Measurements from ENCODE around the gene MIOX. TPM values are rescaled to one million over a fixed set of nuclear protein-coding genes. Genes with fewer than 3 reads are reported as not detected.

Gene MIOX
- total and polyA plus RNA-seq, 2 of the 13 experiments (the other 11 are each of a cell fraction or from before 2014, with no cell fraction given), result 1.5 to 2.9 TPM

- TF ChIP-seq MXI1 (IDR thresholded peaks at IDR 0.05; ENCODE audit: borderline replicate concordance, low read depth, low read length), result peak; percentile 75; the same call in 1 of the 3 replicates
- TF ChIP-seq KMT2B (CRISPR knock-in tag; IDR thresholded peaks at IDR 0.05), result peak; percentile 67
- TF ChIP-seq NFIC (IDR thresholded peaks at IDR 0.05; ENCODE audit: low read length), result no peak
- no peak for TF ChIP-seq TOE1 (CRISPR knock-in tag; IDR thresholded peaks at IDR 0.05)
- TF ChIP-seq SRSF9 (IDR thresholded peaks at IDR 0.05; ENCODE audit: borderline replicate concordance, insufficient read depth, low read depth, low read length, poor library complexity, severe bottlenecking), result no peak
- TF ChIP-seq POLR2G (IDR thresholded peaks at IDR 0.05; ENCODE audit: low read depth, low read length), result peak; percentile 85
- peak; percentile 63; the same call in 1 of the 2 replicates for TF ChIP-seq ZNF276 (CRISPR knock-in tag; IDR thresholded peaks at IDR 0.05; ENCODE audit: low read depth)
- TF ChIP-seq SP5 (CRISPR knock-in tag; IDR thresholded peaks at IDR 0.05; ENCODE audit: borderline replicate concordance, low read depth), result peak; percentile 79
- TF ChIP-seq ZNF460 (CRISPR knock-in tag; IDR thresholded peaks at IDR 0.05; ENCODE audit: borderline replicate concordance), result no peak; the same call in 1 of the 2 replicates
- peak; percentile 52 for TF ChIP-seq ZBTB4 (CRISPR knock-in tag; IDR thresholded peaks at IDR 0.05; ENCODE audit: borderline replicate concordance)
- TF ChIP-seq ETV5 (CRISPR knock-in tag; IDR thresholded peaks at IDR 0.05; ENCODE audit: borderline replicate concordance), result peak; percentile 80; the same call in 1 of the 2 replicates
- no peak for TF ChIP-seq CEBPG (CRISPR knock-in tag; IDR thresholded peaks at IDR 0.05)
- TF ChIP-seq GABPA (IDR thresholded peaks at IDR 0.05; ENCODE audit: low read depth, low read length), result no peak
- TF ChIP-seq GABPA (CRISPR knock-in tag; IDR thresholded peaks at IDR 0.05; ENCODE audit: low read depth), result peak; percentile 26; the same call in 1 of the 2 replicates
- peak; percentile 66; the same call in 1 of the 2 replicates for TF ChIP-seq TARDBP (CRISPR knock-in tag; IDR thresholded peaks at IDR 0.05)
- peak; percentile 61 for TF ChIP-seq MXD3 (CRISPR knock-in tag; IDR thresholded peaks at IDR 0.05)
- TF ChIP-seq SP140L (CRISPR knock-in tag; IDR thresholded peaks at IDR 0.05; ENCODE audit: borderline replicate concordance), result 0 out of 2 replicates have a peak, but pooled peaks have one; percentile 38
- TF ChIP-seq MIER3 (CRISPR knock-in tag; IDR thresholded peaks at IDR 0.05; ENCODE audit: borderline replicate concordance), result no peak; the same call in 1 of the 2 replicates
- no peak; the same call in 1 of the 2 replicates for TF ChIP-seq ARHGAP35 (CRISPR knock-in tag; IDR thresholded peaks at IDR 0.05; ENCODE audit: borderline replicate concordance)
- TF ChIP-seq AHR (CRISPR knock-in tag; IDR thresholded peaks at IDR 0.05), result 0 out of 2 replicates have a peak, but pooled peaks have one; percentile 61
- TF ChIP-seq TBP (CRISPR knock-in tag; IDR thresholded peaks at IDR 0.05), result no peak
- TF ChIP-seq ZFP82 (CRISPR knock-in tag; IDR thresholded peaks at IDR 0.05; ENCODE audit: borderline replicate concordance), result no peak
- peak; percentile 27; the same call in 1 of the 2 replicates for TF ChIP-seq NKX3-1 (CRISPR knock-in tag; IDR thresholded peaks at IDR 0.05)
- peak; percentile 56; the same call in 1 of the 2 replicates for TF ChIP-seq MTA1 (CRISPR knock-in tag; IDR thresholded peaks at IDR 0.05; ENCODE audit: borderline replicate concordance)
- TF ChIP-seq ATAD3A (CRISPR knock-in tag; IDR thresholded peaks at IDR 0.05), result no peak
- no peak; the same call in 1 of the 2 replicates for TF ChIP-seq ZNF253 (CRISPR knock-in tag; IDR thresholded peaks at IDR 0.05; ENCODE audit: borderline replicate concordance)
Observed at GRCh38 chr22:50525104-50525857, 38.6 kb downstream of the MIOX start, which contains the start of gene SCO2 (continued).
